A549 (cell line): ENCODE measurements around the gene ZNF804B. TPM values are rescaled to one million over a fixed set of nuclear protein-coding genes. Genes with fewer than 3 reads are reported as not detected.

Experiments used
- ATAC-seq, 2 experiments: fragments of 200-7000 bp in 1 of 2; fragments of >200 bp in 1 of 2; cut with Nextera tagmentation in 1 of 2; cut with Tn5 transposase in 1 of 2; 3 replicates each; pipeline versions ENCODE4 v1.8.0 to v1.9.1; 2018 to 2020; ENCODE audit warnings: mild to moderate bottlenecking in 1 of 2, moderate library complexity in 1 of 2
- CTCF ChIA-PET: fragments of 300-600 bp; sonication (Branson Sonifier 250); formaldehyde crosslinking; extraction: SDS; loops from one replicate; lab custom pipeline; 2021; ENCODE audit warnings: antibody characterized with exemption, inconsistent platforms; lab: Yijun Ruan, JAX
- POLR2A ChIA-PET: fragments of 350-600 bp; formaldehyde crosslinking; extraction: SDS; loops from one replicate; lab custom pipeline; 2021; ENCODE audit warnings: antibody characterized with exemption, inconsistent platforms; lab: Yijun Ruan, JAX
- DNase-seq, 2 experiments: peaks; one replicate each; pipeline versions ENCODE4 v3.0.0 to v3.0.0-alpha.2; 2011 to 2016; ENCODE audit warnings: low read depth in 1 of 2, low spot score in 1 of 2
- FAIRE-seq: peaks from 2 replicates; lab custom pipeline; 2011; peaks lifted over from hg19 to GRCh38; lab: Jason Lieb, UNC
- H3K27ac ChIP-seq, 2 experiments: fragments of >200 bp; sonication (Bioruptor Twin); formaldehyde crosslinking; 3 replicates each; pipeline ENCODE4 v1.5.1; 2016 to 2017
- H3K4me1 ChIP-seq: fragments of >200 bp; sonication (Bioruptor Twin); formaldehyde crosslinking; 3 replicates; pipeline ENCODE4 v1.6.1; 2016
- H3K4me2 ChIP-seq: fragments of >200 bp; sonication (Bioruptor Twin); formaldehyde crosslinking; 3 replicates; pipeline ENCODE4 v1.6.1; 2016
- H3K4me3 ChIP-seq: fragments of >200 bp; sonication (Bioruptor Twin); formaldehyde crosslinking; 3 replicates; pipeline ENCODE4 v1.5.1; 2016
- H3K9me3 ChIP-seq: fragments of >200 bp; sonication (Bioruptor Twin); formaldehyde crosslinking; 3 replicates; pipeline ENCODE4 v1.6.1; 2016
- CEBPB ChIP-seq, 2 experiments: fragments of >200 bp in 1 of 2; sonication (Bioruptor Twin) in 1 of 2; formaldehyde crosslinking in 1 of 2; IDR thresholded peaks; 2 replicates each; pipeline ENCODE4 v1.6.1; 2012 to 2016
- CHD4 ChIP-seq: fragments of 200-600 bp; sonication (generic); IDR thresholded peaks from 2 replicates; pipeline ENCODE4 v1.6.1; 2016; ENCODE audit warnings: antibody characterized with exemption, mild to moderate bottlenecking, borderline replicate concordance
- E2F6 ChIP-seq: IDR thresholded peaks from 2 replicates; pipeline ENCODE4 v1.6.1; 2012; ENCODE audit warnings: low read depth, borderline replicate concordance
- ELK1 ChIP-seq: fragments of 150-350 bp; IDR thresholded peaks from 2 replicates; pipeline ENCODE4 v1.6.1; 2014; ENCODE audit warnings: low read depth, mild to moderate bottlenecking, low read length
- EP300 ChIP-seq, 2 experiments: fragments of >200 bp; sonication (Bioruptor Twin); formaldehyde crosslinking; IDR thresholded peaks; 2 replicates in 1 of 2; 3 replicates in 1 of 2; pipeline ENCODE4 v1.6.1; 2016 to 2017
- ESRRA ChIP-seq: fragments of 150-350 bp; IDR thresholded peaks from 2 replicates; pipeline ENCODE4 v1.6.1; 2014; ENCODE audit warnings: mild to moderate bottlenecking, low read length, borderline replicate concordance
- FOSB ChIP-seq: fragments of 250-450 bp; sonication (Bioruptor Pico); IDR thresholded peaks from 2 replicates; pipeline ENCODE4 v1.5.0; 2020; ENCODE audit warnings: mild to moderate bottlenecking, moderate library complexity
- HES2 ChIP-seq: fragments of >200 bp; sonication (Bioruptor Twin); formaldehyde crosslinking; IDR thresholded peaks from 2 replicates; pipeline ENCODE4 v1.6.1; 2016
- HEYL ChIP-seq: fragments of 250-450 bp; sonication (Bioruptor Pico); IDR thresholded peaks from 2 replicates; pipeline ENCODE4 v1.8.0; 2021; ENCODE audit warnings: mild to moderate bottlenecking, moderate library complexity
- HMGXB4 ChIP-seq: fragments of 250-450 bp; sonication (Bioruptor Pico); IDR thresholded peaks from 2 replicates; pipeline ENCODE4 v1.5.0; 2021; ENCODE audit warnings: mild to moderate bottlenecking, moderate library complexity, borderline replicate concordance
- HOXA7 ChIP-seq: fragments of 250-450 bp; sonication (Bioruptor Pico); IDR thresholded peaks from 2 replicates; pipeline ENCODE4 v1.5.0; 2020; ENCODE audit warnings: mild to moderate bottlenecking, moderate library complexity
- HOXB5 ChIP-seq: fragments of 250-450 bp; sonication (Bioruptor Pico); IDR thresholded peaks from 2 replicates; pipeline ENCODE4 v1.5.0; 2020; ENCODE audit warnings: mild to moderate bottlenecking, moderate library complexity
- MAFK ChIP-seq: fragments of 450-650 bp; IDR thresholded peaks from 2 replicates; pipeline ENCODE4 v1.6.1; 2014; ENCODE audit not compliant: partially characterized antibody
- MAZ ChIP-seq: fragments of 150-350 bp; IDR thresholded peaks from 2 replicates; pipeline ENCODE4 v1.6.1; 2014; ENCODE audit warnings: antibody characterized with exemption, low read depth, low read length, borderline replicate concordance
- NPAS2 ChIP-seq: fragments of 250-450 bp; sonication (Bioruptor Pico); IDR thresholded peaks from 2 replicates; pipeline ENCODE4 v1.8.0; 2022; ENCODE audit warnings: mild to moderate bottlenecking, moderate library complexity, borderline replicate concordance
- NR3C1 ChIP-seq: fragments of >200 bp; sonication (Bioruptor Twin); formaldehyde crosslinking; IDR thresholded peaks from 3 replicates; pipeline ENCODE4 v1.6.1; 2017
- PHF8 ChIP-seq: fragments of 200-600 bp; sonication (generic); IDR thresholded peaks from 2 replicates; pipeline ENCODE4 v1.6.1; 2016; ENCODE audit warnings: low read depth, mild to moderate bottlenecking, antibody characterized with exemption, moderate library complexity, borderline replicate concordance
- RARB ChIP-seq: fragments of 250-450 bp; sonication (Bioruptor Pico); IDR thresholded peaks from 2 replicates; pipeline ENCODE4 v1.8.0; 2021; ENCODE audit warnings: mild to moderate bottlenecking, moderate library complexity
- RCOR1 ChIP-seq: fragments of 150-350 bp; IDR thresholded peaks from 2 replicates; pipeline ENCODE4 v1.6.1; 2014; ENCODE audit warnings: antibody characterized with exemption, low read length, low read depth
- REST ChIP-seq: fragments of 200-600 bp; sonication (generic); IDR thresholded peaks from 2 replicates; pipeline ENCODE4 v1.6.1; 2016; ENCODE audit warnings: antibody characterized with exemption, mild to moderate bottlenecking, moderate library complexity
- RFX5 ChIP-seq: fragments of 450-650 bp; IDR thresholded peaks from 2 replicates; pipeline ENCODE4 v1.7.1; 2014; ENCODE audit warnings: antibody characterized with exemption, mild to moderate bottlenecking, moderate library complexity
- RNF2 ChIP-seq: fragments of 200-600 bp; sonication (generic); IDR thresholded peaks from 2 replicates; pipeline ENCODE4 v1.6.1; 2016; ENCODE audit warnings: low read depth, mild to moderate bottlenecking, antibody characterized with exemption, moderate library complexity, borderline replicate concordance
- ZNF302 ChIP-seq: fragments of 250-450 bp; sonication (Bioruptor Pico); IDR thresholded peaks from 2 replicates; pipeline ENCODE4 v1.9.0; 2021; ENCODE audit warnings: inconsistent platforms, mild to moderate bottlenecking, moderate library complexity
- ZSCAN20 ChIP-seq: fragments of 250-450 bp; sonication (Bioruptor Pico); IDR thresholded peaks from 2 replicates; pipeline ENCODE4 v1.8.0; 2022; ENCODE audit warnings: mild to moderate bottlenecking, moderate library complexity
- WGBS: methylation state at CpG from one replicate; pipeline ENCODE4 v1.1.6; 2017; ENCODE audit errors: missing lambda C conversion rate; 5-methylcytosine and 5-hydroxymethylcytosine counted together
- polyA plus RNA-seq, 4 experiments: library from polyadenylated mRNA; depleted of rRNA in 3 of 4; stranded (reverse); fragments of >200 nt; fragmentation: RNase III in 1 of 4; extraction: RNeasy Plus Mini Kit Qiagen cat#74134 plus additional on column Dnase treatment in 1 of 4; gene quantifications; 2 replicates in 3 of 4; 3 replicates in 1 of 4; pipeline ENCODE4 v1.2.3, GENCODE V29; 2011 to 2017
- TF ChIP-seq, protein P1 (sequence below): fragments of 450-650 bp; IDR thresholded peaks from 2 replicates; pipeline ENCODE4 v1.6.1; 2014; ENCODE audit warnings: antibody characterized with exemption
- TF ChIP-seq, protein P2 (sequence below): IDR thresholded peaks from 2 replicates; pipeline ENCODE4 v1.6.1; 2012

The ZNF804B gene
- polyA plus RNA-seq, 2 of the 4 experiments (the other 2 are of a cell fraction): not detected

- no peaks in the 10 kb centered on the region for H3K9me3 ChIP-seq
- FAIRE-seq: no peak
- H3K4me2 ChIP-seq: no peak overlapping the region
- ChIA-PET POLR2A (no interaction called here), CTCF (no interaction called here)
- no peak for ATAC-seq
- H3K4me3 ChIP-seq: no peak overlapping the region
- 13% methylated on average over 3 of the region's 3 CpGs for WGBS
- no peak overlapping the region for H3K27ac ChIP-seq
- no peaks in the 10 kb centered on the region for H3K4me1 ChIP-seq
- DNase-seq: no peak
- TF ChIP-seq HOXA7 (CRISPR knock-in tag) (no peak), ELK1 (no peak), PHF8 (no peak), EP300 (IDR thresholded peaks at IDR 0.05) (no peak), RARB (CRISPR knock-in tag) (no peak), RNF2 (no peak), CHD4 (no peak), NR3C1 (no peak), NPAS2 (CRISPR knock-in tag) (no peak), CEBPB (IDR thresholded peaks at IDR 0.05) (no peak), HMGXB4 (CRISPR knock-in tag) (no peak), MAZ (no peak), ZNF302 (CRISPR knock-in tag) (no peak), ZSCAN20 (CRISPR knock-in tag) (no peak), ESRRA (no peak), HES2 (no peak), E2F6 (no peak)
- TF ChIP-seq, protein P1, sequence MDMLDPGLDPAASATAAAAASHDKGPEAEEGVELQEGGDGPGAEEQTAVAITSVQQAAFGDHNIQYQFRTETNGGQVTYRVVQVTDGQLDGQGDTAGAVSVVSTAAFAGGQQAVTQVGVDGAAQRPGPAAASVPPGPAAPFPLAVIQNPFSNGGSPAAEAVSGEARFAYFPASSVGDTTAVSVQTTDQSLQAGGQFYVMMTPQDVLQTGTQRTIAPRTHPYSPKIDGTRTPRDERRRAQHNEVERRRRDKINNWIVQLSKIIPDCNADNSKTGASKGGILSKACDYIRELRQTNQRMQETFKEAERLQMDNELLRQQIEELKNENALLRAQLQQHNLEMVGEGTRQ: no peak
Observed at GRCh38 chr7:89042940-89043339, 283.4 kb downstream of the ZNF804B start.

- Histone ChIP-seq H3K4me1 (no peaks in the 10 kb centered on the region), H3K9me3 (no peaks in the 10 kb centered on the region), H3K27ac (no peak overlapping the region), H3K4me2 (no peak overlapping the region), H3K4me3 (no peak overlapping the region)
- TF ChIP-seq MAFK: peak; percentile 82
- TF ChIP-seq RCOR1: no peak
- ATAC-seq (no peak), FAIRE-seq (no peak), DNase-seq (no peak)
- POLR2A ChIA-PET: no interaction called here
- CTCF ChIA-PET: no interaction called here
- WGBS: 7% methylated on average over 3 of the region's 3 CpGs
Observed at GRCh38 chr7:89049043-89049442, 289.5 kb downstream of the ZNF804B start.

- no peak overlapping the region for H3K4me2 ChIP-seq
- WGBS: 0% methylated on average over 2 of the region's 2 CpGs
- TF ChIP-seq REST (no peak), FOSB (CRISPR knock-in tag) (no peak), RFX5 (no peak), HEYL (CRISPR knock-in tag) (no peak), HOXB5 (CRISPR knock-in tag) (no peak)
- TF ChIP-seq, protein P2, sequence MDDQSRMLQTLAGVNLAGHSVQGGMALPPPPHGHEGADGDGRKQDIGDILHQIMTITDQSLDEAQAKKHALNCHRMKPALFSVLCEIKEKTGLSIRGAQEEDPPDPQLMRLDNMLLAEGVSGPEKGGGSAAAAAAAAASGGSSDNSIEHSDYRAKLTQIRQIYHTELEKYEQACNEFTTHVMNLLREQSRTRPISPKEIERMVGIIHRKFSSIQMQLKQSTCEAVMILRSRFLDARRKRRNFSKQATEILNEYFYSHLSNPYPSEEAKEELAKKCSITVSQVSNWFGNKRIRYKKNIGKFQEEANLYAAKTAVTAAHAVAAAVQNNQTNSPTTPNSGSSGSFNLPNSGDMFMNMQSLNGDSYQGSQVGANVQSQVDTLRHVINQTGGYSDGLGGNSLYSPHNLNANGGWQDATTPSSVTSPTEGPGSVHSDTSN: no peak
Observed at GRCh38 chr7:89053130-89053529, 293.6 kb downstream of the ZNF804B start.

More at GRCh38 chr7:89053130-89053529, 293.6 kb downstream of the ZNF804B start:
- CTCF ChIA-PET: no interaction called here
- Histone ChIP-seq H3K4me1 (no peaks in the 10 kb centered on the region), H3K27ac (no peak overlapping the region), H3K9me3 (no peaks in the 10 kb centered on the region), H3K4me3 (no peak overlapping the region)
- POLR2A ChIA-PET: no interaction called here
- no peak for FAIRE-seq
- ATAC-seq: no peak
- DNase-seq: no peak
